Measurements from ENCODE around the gene FAM120B.
"Not testable (repeated sequence)": the region's sequence is repeated elsewhere in the genome, so short reads cannot be mapped to it uniquely, and the experiment has no call there.

FAM120B gene

DNA sequence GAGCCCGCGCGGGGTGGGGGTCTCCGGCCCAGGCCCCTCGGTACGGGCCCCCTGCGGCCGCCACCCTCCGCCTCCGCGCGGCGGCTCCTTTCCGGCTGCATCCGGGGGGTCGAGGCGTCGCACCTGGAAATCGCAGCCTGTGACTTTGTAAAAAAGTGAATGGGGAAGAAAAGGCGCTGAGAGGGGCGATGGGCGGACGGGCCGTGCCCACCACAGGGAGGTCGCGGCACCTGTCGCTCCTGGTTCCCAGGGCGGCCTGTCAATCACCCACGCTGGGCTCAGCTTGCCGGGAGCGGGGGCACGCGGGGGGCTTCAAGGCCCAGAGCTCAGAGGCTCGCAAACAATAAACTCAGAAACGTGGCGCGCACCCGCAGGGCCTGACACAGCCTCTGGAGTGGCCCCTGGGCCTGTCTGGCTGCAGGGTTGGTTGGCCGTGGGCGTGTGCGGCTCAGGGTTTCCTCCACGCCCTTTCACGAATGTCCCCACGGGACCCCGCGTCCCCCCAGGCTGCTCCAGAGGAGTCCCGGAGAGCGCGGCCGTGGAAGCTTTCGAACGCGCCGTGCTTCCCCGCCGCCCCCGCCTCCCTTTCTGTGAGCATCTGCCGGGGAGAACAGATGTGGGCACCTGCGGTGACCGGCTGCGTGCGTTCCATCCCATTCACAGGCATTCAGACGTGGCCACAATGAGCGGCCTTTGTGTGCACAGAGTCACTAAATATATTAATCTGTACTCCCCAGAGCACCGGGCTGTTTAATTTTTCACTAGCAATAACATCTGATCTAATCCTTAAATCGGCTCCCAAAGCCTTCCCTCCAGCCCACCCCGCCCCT is 9.6 kb upstream of the FAM120B start:
- DNase-seq = peak in 14 of 56 donors; percentile 38 to 68 (median 48)

DNA sequence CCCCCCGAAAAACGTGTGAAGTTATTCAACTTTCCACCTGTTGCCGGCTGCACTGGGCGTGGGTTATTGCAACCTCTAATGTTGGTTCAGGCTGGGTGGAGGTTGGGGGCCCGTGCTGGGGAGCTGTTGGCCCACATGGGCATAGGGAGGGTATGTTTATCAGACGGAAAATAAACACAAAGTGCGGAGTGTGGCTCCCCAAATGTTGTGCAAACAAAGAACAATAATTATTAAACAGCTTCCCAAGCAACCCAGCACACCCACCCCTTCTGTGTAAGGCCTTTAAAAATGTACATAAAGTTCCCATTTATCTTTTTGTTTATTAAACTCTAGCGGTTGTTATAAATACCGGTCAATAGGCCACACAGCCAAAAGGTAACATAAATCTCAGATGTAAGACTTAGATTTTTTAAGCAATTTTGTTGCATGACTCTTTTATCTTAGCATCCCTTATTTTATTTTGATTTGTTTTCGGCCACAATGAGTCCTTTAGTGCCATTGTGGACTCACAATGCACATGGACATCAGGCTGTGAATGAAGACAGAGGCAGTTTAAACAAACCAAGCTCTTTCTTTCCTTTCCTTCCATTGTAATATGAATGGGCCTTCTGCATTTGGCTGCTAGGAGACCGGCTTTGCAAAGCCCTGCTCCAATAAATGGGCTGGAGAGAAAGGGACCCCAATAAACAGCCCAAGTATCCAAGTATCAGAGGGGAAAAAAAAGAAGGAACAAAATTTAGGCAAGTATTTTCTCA is 8.8 kb upstream of the FAM120B start:
- DNase-seq = peak in 7 of 56 donors; percentile 30 to 67 (median 50)

DNA sequence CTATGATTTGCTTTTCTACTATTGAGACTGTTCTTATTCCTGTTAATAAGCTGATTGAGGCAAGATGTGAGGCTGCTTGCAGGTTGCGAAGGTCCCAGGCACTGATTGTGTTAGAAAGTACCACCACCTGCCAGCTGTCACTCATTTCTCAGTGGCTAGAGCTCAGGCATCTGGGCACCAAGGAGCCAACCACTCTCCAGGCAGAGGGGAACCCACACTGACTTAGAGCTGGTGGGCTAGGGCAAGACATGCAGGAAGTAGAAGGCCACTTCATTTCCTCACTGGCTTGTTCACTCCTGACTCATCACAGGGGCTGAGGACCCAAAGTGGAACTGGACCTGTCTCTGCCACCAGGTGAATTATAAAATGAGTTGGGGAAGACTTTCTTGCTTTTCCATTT is 7.9 kb upstream of the FAM120B start:
- no peak for DNase-seq

DNA sequence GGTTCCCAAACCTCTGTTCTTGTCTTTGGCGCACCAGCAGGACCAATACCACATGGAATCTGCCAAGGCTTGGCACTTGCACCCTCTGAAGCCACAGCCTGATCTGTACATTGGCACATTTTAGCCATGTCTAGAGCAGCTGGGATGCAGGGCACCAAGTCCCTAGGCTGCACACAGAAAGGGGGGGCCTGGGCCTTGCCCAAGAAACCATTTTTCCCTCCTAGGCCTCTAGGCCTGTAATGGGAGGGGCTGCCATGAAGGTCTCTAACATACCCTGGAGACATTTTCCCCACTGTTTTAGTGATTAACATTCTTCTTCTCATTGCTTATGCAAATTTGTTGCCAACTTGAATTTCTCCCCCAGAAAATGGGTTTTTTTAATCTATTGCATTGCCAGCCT is 5.4 kb upstream of the FAM120B start:
- no peak for DNase-seq

DNA sequence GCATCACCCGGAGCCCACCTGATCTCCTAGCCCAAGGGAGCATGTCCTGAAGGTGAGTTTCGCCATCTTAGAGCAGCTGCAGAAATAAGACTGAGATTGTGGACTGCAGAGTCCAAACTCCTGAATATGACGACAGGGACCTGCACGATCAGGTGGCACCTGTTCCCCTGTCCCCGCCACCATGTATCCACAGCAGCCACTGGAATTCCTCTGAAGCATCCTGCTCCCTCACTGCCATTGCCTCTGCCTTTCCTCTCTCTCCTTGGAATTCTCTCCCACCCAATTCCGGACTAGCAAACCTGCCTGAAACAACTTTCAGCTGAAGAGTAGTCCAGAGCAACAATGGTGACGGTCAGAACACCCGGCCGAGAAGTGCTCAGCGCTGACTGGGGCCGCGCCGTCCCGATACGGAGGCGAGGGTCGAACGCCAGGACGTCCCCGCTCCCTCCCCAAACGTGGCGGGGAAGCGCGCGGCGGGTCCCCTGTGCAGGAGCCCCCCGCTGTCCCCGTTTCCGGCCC is 694 bp upstream of the FAM120B start:
- DNase-seq = no peak

DNA sequence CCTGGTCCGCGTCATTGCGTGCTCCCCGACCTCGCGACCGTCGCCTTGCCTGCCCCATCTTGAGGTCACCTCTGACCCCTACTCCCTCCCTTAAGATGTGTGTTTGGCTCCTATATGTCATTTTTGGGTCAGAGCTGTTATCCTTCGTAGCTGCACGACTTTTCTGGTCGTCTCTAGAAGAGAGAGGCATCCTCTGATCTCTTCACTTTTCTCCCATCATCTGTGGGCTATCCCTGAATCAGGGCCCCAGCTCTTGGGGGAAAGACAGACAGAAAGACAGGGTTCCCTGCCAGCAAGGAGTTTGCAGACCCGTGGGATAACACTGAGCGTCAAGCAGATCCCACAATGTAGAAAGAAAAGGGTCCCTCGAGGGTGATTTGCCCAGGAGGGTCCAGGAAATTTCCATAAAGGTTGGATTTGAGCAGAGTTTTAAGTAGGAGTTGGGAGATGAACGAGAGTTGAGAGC is 555 bp downstream of the FAM120B start:
- DNase-seq = no peak

- no peak for DNase-seq
These were observed 2.2 kb downstream of the FAM120B start for GRCh38 chr6:170308761-170309160.

GRCh38 chr6:170311696-170312095 is 5.1 kb downstream of the FAM120B start:
- no peak for DNase-seq

DNA sequence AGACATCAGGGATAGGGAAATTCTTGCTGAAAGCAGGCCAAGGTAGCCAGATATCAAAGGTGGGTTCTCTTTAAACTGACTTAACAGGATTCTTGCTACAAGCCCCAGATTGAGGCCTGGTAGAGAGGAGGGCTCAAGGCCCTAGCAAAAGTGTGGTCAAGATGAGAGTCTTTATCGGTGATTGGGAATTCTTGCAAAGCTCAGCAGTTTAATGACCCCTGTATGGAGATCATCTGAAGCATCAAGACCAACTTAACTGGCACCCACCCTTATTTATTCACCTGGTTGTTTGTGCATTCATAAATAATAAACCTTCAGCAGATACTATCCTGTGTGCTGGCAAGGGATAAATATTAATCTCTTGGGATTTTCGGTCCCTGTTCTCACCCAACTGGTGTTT is 6.3 kb downstream of the FAM120B start:
- DNase-seq = no peak

- DNase-seq = no peak
These were observed 7.2 kb downstream of the FAM120B start for GRCh38 chr6:170313716-170314295.

- DNase-seq = no peak
These were observed 8.4 kb downstream of the FAM120B start for GRCh38 chr6:170314983-170315382.

DNA sequence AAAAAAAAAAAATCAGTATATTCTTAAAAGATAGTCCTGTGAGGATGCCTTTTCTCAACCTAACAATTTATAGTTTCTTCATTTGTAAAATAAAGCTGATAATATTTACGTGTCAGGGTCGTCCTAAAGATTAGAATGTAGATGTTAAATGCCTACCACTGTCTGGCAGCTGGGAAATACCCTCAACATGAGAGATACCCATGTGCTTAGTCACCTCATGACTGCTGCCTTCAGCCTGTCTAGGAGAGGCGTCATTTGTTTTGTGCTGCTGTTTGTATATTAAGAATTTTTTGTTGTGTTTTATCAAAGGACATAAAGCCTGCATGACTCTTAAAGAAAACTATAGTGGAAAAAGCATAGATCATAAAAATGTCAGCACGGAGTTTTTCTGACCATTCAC is 9.5 kb downstream of the FAM120B start:
- no peak for DNase-seq

DNA sequence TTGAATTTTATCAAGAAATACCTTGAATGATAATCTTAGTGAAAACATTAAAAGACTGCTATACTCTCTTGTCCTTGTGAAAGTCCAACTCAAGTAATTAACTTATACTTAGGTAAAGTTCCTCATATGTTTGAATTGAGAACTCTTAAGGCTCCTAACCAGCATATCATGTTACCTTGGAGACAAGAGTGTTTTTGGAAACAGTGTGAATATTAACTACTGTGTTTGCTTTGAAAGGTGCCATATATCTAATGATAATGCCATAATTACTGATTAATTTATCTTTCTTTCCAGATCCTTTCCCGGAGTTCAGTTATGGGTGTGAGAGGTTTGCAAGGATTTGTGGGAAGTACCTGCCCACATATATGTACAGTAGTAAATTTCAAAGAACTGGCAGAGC is 10.5 kb downstream of the FAM120B start:
- DNase-seq = no peak

DNA sequence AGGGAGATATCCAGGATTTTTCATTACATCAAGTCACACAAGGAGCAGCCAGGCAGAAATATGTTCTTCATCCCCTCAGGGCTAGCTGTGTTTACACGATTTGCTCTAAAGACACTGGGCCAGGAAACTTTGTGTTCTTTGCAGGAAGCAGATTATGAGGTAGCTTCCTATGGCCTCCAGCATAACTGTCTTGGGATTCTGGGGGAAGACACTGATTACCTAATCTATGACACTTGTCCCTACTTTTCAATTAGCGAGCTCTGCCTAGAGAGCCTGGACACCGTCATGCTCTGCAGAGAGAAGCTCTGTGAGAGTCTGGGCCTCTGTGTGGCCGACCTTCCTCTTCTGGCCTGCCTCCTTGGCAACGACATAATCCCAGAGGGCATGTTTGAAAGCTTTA is 11.2 kb downstream of the FAM120B start:
- DNase-seq = no peak

DNA sequence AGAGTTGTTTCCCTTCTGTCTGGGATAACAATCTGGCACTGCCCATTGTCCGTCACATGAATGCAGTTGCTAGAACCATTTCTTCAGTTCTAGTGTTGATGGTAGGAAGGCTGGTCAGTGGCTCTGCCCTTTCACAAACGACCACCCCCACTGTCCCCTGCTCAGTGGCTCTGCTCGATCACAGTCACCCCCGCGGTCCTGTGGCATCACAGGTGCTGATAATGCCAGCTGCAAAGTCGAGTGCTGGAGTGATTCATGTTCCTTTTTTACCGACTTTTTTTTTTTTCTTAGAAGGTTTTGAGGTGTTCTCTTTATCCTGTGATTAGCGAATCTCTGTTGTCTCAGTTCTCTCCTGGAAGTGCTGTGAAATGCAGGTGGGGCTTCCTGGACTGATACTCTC is 22.8 kb downstream of the FAM120B start:
- no peak for DNase-seq

- DNase-seq = not testable (repeated sequence)
These were observed 28.6 kb downstream of the FAM120B start for GRCh38 chr6:170335199-170335598.

DNA sequence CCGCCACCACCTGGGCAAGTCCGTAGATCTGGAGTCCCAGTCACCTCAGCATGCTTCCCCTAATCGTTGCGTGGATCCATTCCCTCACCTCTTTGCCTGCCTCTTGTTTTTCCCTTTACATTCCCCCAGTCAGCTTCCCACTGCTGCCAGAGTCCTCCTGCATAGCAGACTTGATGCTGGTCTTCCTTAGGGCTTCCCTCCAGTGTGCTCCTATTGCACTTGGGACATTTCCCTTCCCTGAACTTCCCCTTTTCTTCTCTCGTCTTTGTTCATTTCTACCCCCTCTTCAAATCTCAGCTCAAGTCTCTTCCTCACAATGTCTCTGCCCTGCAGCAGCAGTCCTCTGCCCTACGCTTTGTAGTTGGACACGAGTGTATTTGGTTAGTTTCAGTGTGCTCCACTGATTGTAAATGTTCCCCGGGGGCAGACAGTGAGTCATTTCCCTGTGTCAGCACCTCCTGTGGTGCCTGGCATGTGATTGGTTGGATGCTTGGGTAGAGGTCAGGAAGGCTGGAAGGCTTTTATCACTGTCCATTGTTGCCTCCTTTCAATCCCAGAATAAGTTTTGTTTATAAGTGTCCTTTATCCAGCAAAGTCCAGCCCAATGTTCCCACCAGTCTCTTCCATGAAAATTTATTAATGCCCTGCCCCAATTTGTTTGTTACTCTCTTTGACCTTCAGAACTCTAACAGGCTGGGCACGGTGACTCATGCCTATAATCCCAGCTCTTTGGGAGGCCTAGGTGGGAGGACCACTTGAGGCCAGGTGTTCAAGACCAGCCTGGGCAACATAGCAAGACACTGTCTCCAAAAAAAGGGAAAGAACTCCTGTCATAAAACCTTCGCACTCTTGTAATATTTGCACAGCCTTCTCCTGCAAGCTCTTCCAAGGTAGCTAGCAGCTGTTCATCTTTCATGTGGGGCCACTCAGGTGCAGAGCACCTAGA is 38.3 kb downstream of the FAM120B start:
- DNase-seq = no peak

- no peak for DNase-seq
These were observed 39.1 kb downstream of the FAM120B start for GRCh38 chr6:170345662-170346061.

DNA sequence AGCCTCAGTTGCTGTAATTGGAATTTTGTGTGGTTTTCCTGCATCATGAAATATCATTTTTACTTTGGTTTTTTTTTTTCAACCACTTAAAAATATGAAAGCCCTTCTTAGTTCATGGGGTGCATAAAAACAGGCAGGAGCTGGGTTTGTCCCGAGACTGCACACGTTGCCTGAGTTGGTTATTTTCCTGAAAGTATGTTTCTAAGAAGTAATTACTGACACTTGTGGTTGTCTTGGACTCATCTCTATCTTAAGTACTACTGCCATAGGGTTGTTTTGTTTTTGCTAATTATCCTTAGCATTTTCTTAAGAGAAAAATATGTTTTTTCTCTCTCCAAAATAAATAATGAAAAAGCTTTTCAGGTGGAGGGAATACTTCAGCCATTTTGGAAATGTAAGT is 40.1 kb downstream of the FAM120B start:
- no peak for DNase-seq

GRCh38 chr6:170347091-170347490 is 40.5 kb downstream of the FAM120B start:
- peak in 1 of 56 donors; percentile 7 for DNase-seq

GRCh38 chr6:170347975-170348374 is 41.4 kb downstream of the FAM120B start:
- DNase-seq = no peak

Measured in amygdala (tissue), 56 donors.